ENCODE results near the gene HSH2D. TPM values are rescaled to one million over a fixed set of nuclear protein-coding genes. Genes with fewer than 3 reads are reported as not detected.

Gene HSH2D
- total RNA-seq, 2 experiments from 2014 or later: 31.2 to 38.2 TPM

DNA sequence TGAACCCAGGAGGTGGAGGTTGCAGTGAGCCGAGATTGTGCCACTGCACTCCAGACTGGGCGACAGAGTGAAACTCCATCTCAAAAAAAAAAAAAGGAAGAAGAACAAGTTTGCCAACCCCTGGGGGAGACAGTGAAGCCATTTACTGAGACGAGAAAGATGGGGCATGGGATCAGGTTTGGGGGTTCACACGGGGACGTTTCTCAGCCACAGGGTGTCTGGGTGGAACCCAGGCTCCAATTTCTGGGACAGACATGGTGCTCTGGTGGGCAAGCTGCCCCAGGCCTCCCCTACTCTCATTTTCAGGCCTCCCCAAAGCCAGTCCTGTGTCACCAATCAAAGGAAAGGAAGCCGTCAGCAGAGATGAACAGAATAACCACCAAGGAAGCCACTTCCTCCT is 13.4 kb downstream of the HSH2D start:
- Mint-ChIP-seq H3K27me3 (no peaks in the 10 kb centered on the region), H3K27ac (no peak overlapping the region)
- ATAC-seq: no peak

DNA sequence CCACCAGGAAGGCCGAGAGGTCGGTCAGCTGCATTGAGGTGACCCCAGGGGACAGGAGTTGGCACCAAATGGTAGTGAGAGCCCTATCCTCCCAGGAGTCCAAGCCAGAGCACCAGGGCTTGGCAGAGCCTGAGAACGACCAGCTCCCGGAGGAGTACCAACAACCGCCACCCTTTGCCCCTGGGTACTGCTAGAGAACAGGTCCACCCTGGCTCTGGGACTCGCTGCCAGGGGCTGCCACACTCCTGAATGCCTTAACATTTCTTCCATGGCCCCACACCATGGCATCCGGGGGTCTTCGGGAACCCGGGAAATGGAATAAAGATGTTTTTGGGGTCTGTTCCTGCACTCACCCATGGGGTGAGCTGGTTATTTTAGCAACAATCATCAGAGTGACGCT is 14.1 kb downstream of the HSH2D start:
- Mint-ChIP-seq H3K9me3 (ENCODE audit: low read depth) (no peaks in the 10 kb centered on the region), H3K27me3 (no peaks in the 10 kb centered on the region), H3K36me3 (ENCODE audit: low read depth) (peaks cover 41% of the 10 kb centered on the region), H3K27ac (no peak overlapping the region), H3K4me1 (peaks cover 18% of the 10 kb centered on the region), H3K4me3 (no peak overlapping the region)
- DNase-seq (no peak), ATAC-seq (no peak)
- POLR2A ChIA-PET: no interaction called here
- CTCF ChIA-PET: no interaction called here
- intact Hi-C loops (cut with DNase I, micrococcal nuclease): no loop called here

More for the DNA sequence above, 13.4 kb downstream of the HSH2D start:
- H3K36me3 Mint-ChIP-seq (ENCODE audit: low read depth): peaks cover 44% of the 10 kb centered on the region
- CTCF ChIA-PET: no interaction called here
- no peaks in the 10 kb centered on the region for H3K9me3 Mint-ChIP-seq (ENCODE audit: low read depth)
- peaks cover 17% of the 10 kb centered on the region for H3K4me1 Mint-ChIP-seq
- H3K4me3 Mint-ChIP-seq: no peak overlapping the region
- POLR2A ChIA-PET: no interaction called here
- intact Hi-C loops (cut with DNase I, micrococcal nuclease): no loop called here
- DNase-seq: no peak

DNA sequence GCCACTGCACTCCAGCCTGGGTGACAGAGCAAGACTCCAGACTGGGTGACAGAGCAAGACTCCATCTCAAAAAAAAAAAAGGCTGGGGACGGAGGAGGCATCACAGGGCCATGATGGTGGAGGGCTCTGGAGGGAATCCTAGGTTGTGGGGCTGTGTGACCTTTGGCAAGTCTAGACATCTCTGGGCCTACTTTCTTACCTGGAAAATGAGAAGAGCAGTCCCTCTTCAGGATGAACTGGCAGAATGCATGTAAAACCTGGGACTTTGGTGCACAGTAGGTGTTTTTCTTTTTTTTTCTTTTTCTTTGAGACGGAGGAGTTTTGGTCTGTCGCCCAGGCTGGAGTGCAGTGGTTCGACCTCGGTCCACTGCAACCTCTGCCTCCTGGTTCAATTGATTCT is 16.2 kb downstream of the HSH2D start:
- ATAC-seq (no peak), DNase-seq (no peak)
- H3K36me3 Mint-ChIP-seq (ENCODE audit: low read depth): peaks cover 24% of the 10 kb centered on the region
- no peaks in the 10 kb centered on the region for H3K27me3 Mint-ChIP-seq
- no peak overlapping the region for H3K27ac Mint-ChIP-seq
- intact Hi-C loops (cut with DNase I, micrococcal nuclease): loop anchor here in 1 of 2 experiments (2.0 to 5.0 kb wide), 2 partner anchors 89 to 117 kb away; no protein-coding TSS in a partner anchor
- H3K9me3 Mint-ChIP-seq (ENCODE audit: low read depth): no peaks in the 10 kb centered on the region
- H3K4me3 Mint-ChIP-seq: no peak overlapping the region
- H3K4me1 Mint-ChIP-seq: peaks cover 18% of the 10 kb centered on the region
- ChIA-PET CTCF (no interaction called here), POLR2A (no interaction called here)

- ChIA-PET POLR2A (no interaction called here), CTCF (interaction anchor here (0.6 to 1.3 kb wide), 4 partner anchors 9 to 119 kb away, joined by 3 to 5 read pairs (median 4); no protein-coding TSS in a partner anchor)
- Mint-ChIP-seq H3K27me3 (no peaks in the 10 kb centered on the region), H3K27ac (peak overlapping the region; percentile 60), H3K4me3 (no peak overlapping the region), H3K4me1 (peaks cover 18% of the 10 kb centered on the region), H3K36me3 (ENCODE audit: low read depth) (peaks cover 16% of the 10 kb centered on the region), H3K9me3 (ENCODE audit: low read depth) (no peaks in the 10 kb centered on the region)
- ATAC-seq (peak; percentile 20), DNase-seq (no peak)
- intact Hi-C loops (cut with DNase I, micrococcal nuclease): loop anchor here in 1 of 2 experiments (2.0 to 5.0 kb wide), 2 partner anchors 90 to 118 kb away; no protein-coding TSS in a partner anchor
Observed at GRCh38 chr19:16160445-16160942, 17.0 kb downstream of the HSH2D start.

- DNase-seq (peak; percentile 73), ATAC-seq (peak; percentile 86)
- H3K36me3 Mint-ChIP-seq (ENCODE audit: low read depth): peaks cover 13% of the 10 kb centered on the region
- H3K27ac Mint-ChIP-seq: peak overlapping the region; percentile 60
- POLR2A ChIA-PET: interaction anchor here (0.5 to 1.2 kb wide), 4 partner anchors 34 to 665 kb away, joined by 3 to 10 read pairs (median 3); no protein-coding TSS in a partner anchor
- H3K4me1 Mint-ChIP-seq: peaks cover 18% of the 10 kb centered on the region
- H3K9me3 Mint-ChIP-seq (ENCODE audit: low read depth): no peaks in the 10 kb centered on the region
- CTCF ChIA-PET: interaction anchor here (0.6 to 1.3 kb wide), 6 partner anchors 9 to 120 kb away, joined by 3 to 5 read pairs (median 4); no protein-coding TSS in a partner anchor
- intact Hi-C loops (cut with DNase I, micrococcal nuclease): loop anchor here (1.0 to 5.0 kb wide), 3 partner anchors 42 to 119 kb away; no protein-coding TSS in a partner anchor
- H3K4me3 Mint-ChIP-seq: peak overlapping the region; percentile 28
- no peaks in the 10 kb centered on the region for H3K27me3 Mint-ChIP-seq
Observed at GRCh38 chr19:16160943-16161560, 17.6 kb downstream of the HSH2D start.

DNA sequence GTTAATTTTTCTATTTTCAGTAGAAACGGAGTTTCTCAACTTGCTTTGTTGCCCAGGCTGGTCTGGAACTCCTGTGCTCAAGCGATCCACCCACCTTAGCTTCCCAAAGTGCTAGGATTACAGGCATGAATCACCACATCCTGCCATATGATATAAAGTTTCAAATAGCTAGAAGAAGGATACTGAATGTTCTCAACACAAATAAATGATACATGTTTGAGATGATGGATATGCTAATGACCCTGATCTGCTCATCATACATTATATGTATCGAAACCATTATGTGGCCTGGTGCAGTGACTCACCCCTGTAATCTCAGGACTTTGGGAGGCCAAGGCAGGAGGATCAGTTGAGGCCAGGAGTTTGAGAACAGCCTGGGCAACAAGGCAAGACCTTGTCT is 18.4 kb downstream of the HSH2D start:
- CTCF ChIA-PET: interaction anchor here (0.6 to 1.3 kb wide), 7 partner anchors 8 to 185 kb away, joined by 3 to 4 read pairs (median 3); no protein-coding TSS in a partner anchor
- peaks cover 9% of the 10 kb centered on the region for H3K36me3 Mint-ChIP-seq (ENCODE audit: low read depth)
- POLR2A ChIA-PET: interaction anchor here (0.5 to 1.2 kb wide), 6 partner anchors 35 to 1747 kb away, joined by 3 to 10 read pairs (median 4); no protein-coding TSS in a partner anchor
- intact Hi-C loops (cut with DNase I, micrococcal nuclease): loop anchor here (1.0 to 5.0 kb wide), 3 partner anchors 43 to 120 kb away; no protein-coding TSS in a partner anchor
- no peak overlapping the region for H3K4me3 Mint-ChIP-seq
- DNase-seq (peak; percentile 63), ATAC-seq (peak; percentile 54)
- no peaks in the 10 kb centered on the region for H3K27me3 Mint-ChIP-seq
- peaks cover 18% of the 10 kb centered on the region for H3K4me1 Mint-ChIP-seq
- H3K27ac Mint-ChIP-seq: no peak overlapping the region
- H3K9me3 Mint-ChIP-seq (ENCODE audit: low read depth): no peaks in the 10 kb centered on the region

DNA sequence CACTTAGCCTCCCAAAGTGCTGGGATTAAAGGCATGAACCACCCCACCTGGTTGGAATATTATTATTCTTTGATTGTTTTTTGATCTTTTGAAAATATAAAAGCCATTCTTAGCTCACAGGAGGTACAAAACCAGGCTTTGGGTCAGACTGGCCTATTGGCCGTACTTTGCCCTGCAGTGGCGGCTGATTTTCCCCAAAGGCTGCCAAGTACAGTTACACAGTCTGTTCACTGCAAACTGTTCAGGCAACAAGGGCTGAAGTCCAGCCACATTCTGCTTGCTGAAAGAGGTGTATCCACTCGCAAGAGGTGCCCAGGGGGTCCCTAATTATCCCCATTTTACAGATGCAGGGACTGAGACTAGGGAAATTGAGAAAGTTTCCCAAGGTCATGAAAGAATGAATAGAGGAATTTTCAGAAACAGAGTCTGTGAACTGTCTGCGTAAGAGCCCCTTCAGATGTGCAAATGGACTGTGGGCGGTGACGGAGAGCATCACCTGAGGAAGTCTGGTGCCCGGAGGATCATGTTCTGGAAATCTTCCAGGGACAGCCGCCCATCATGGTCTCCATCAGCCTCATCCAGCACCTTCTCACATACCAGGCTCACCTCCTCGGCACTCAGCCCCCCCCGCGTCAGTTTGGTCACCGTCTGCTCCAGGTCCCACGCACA is 20.9 kb downstream of the HSH2D start:
- DNase-seq (no peak), ATAC-seq (no peak)
- Mint-ChIP-seq H3K4me1 (peaks cover 21% of the 10 kb centered on the region), H3K36me3 (ENCODE audit: low read depth) (no peaks in the 10 kb centered on the region), H3K27me3 (no peaks in the 10 kb centered on the region), H3K27ac (no peak overlapping the region), H3K4me3 (no peak overlapping the region), H3K9me3 (ENCODE audit: low read depth) (no peaks in the 10 kb centered on the region)
- POLR2A ChIA-PET: no interaction called here
- intact Hi-C loops (cut with DNase I, micrococcal nuclease): loop anchor here in 1 of 2 experiments (5.0 kb wide), 1 partner anchor 122 kb away; no protein-coding TSS in a partner anchor
- CTCF ChIA-PET: no interaction called here

DNA sequence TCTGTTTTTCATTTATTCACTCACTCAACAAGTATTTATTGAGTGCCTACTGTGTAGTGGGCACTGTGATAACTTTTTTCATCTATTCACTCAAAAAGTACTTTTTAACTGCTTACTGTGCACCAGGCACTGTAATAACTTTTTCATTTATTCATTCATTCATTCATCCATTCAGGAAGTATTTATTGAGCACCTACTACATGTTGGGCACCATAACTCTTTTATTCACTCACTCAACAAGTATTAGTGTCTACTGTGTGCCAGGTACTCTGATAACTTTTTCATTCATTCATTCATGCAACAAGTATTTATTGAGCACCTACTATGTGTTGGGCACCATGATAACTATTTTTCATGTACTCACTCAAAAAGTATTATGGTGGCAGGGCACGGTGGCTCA is 22.9 kb downstream of the HSH2D start:
- no peaks in the 10 kb centered on the region for H3K27me3 Mint-ChIP-seq
- no peaks in the 10 kb centered on the region for H3K36me3 Mint-ChIP-seq (ENCODE audit: low read depth)
- no peak overlapping the region for H3K27ac Mint-ChIP-seq
- ATAC-seq: no peak
- no peak overlapping the region for H3K4me3 Mint-ChIP-seq
- POLR2A ChIA-PET: no interaction called here
- peaks cover 9% of the 10 kb centered on the region for H3K4me1 Mint-ChIP-seq
- no peak for DNase-seq
- CTCF ChIA-PET: no interaction called here
- intact Hi-C loops (cut with DNase I, micrococcal nuclease): no loop called here
- no peaks in the 10 kb centered on the region for H3K9me3 Mint-ChIP-seq (ENCODE audit: low read depth)

- intact Hi-C loops (cut with DNase I, micrococcal nuclease): no loop called here
- H3K9me3 Mint-ChIP-seq (ENCODE audit: low read depth): no peaks in the 10 kb centered on the region
- DNase-seq: no peak
- no peak overlapping the region for H3K27ac Mint-ChIP-seq
- POLR2A ChIA-PET: no interaction called here
- H3K4me1 Mint-ChIP-seq: peaks cover 3% of the 10 kb centered on the region
- H3K36me3 Mint-ChIP-seq (ENCODE audit: low read depth): no peaks in the 10 kb centered on the region
- H3K4me3 Mint-ChIP-seq: no peak overlapping the region
- CTCF ChIA-PET: no interaction called here
- no peaks in the 10 kb centered on the region for H3K27me3 Mint-ChIP-seq
- no peak for ATAC-seq
Observed at GRCh38 chr19:16167055-16167454, 23.6 kb downstream of the HSH2D start.

DNA sequence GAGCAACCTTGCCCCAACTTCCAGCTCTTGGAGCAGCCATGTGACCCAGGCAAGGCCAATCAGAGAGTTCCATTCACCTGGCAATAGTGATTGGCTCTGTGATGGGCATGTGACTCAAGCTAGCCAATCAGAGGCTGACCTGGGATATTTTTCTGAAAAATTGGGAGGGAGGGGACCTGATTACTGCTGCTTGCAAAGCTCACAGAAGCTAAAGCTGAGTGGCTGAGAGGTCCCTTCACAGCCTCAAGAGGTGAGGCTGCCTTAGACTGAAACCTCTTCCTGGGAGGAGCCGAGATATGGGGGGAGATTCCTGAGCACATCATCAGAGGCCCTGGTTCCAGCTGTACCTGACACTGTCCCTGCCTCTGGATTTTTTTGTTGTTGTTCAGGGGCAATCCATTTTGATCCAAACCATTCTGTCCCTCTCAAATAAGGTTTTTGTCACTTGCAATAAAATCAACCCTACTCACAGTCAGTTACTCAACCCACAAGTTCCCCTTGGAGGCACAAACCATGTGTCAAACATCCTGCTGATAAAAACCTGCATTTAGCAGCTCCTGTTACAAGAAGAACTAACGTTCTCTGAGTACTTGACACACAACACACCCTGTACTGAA is 25.1 kb downstream of the HSH2D start:
- no peaks in the 10 kb centered on the region for H3K9me3 Mint-ChIP-seq (ENCODE audit: low read depth)
- intact Hi-C loops (cut with DNase I, micrococcal nuclease): no loop called here
- H3K4me3 Mint-ChIP-seq: no peak overlapping the region
- ChIA-PET POLR2A (no interaction called here), CTCF (interaction anchor here (0.6 to 1.4 kb wide), 3 partner anchors 25 to 538 kb away, joined by 3 to 7 read pairs (median 4); no protein-coding TSS in a partner anchor)
- H3K27me3 Mint-ChIP-seq: no peaks in the 10 kb centered on the region
- H3K27ac Mint-ChIP-seq: no peak overlapping the region
- H3K4me1 Mint-ChIP-seq: peaks cover 3% of the 10 kb centered on the region
- DNase-seq: no peak
- ATAC-seq: peak; percentile 65
- H3K36me3 Mint-ChIP-seq (ENCODE audit: low read depth): no peaks in the 10 kb centered on the region

- Mint-ChIP-seq H3K36me3 (ENCODE audit: low read depth) (no peaks in the 10 kb centered on the region), H3K9me3 (ENCODE audit: low read depth) (no peaks in the 10 kb centered on the region), H3K4me3 (no peak overlapping the region), H3K27me3 (no peaks in the 10 kb centered on the region), H3K27ac (no peak overlapping the region), H3K4me1 (peaks cover 3% of the 10 kb centered on the region)
- CTCF ChIA-PET: interaction anchor here (0.6 to 1.5 kb wide), 3 partner anchors 9 to 128 kb away, joined by 3 read pairs; no protein-coding TSS in a partner anchor
- ATAC-seq (no peak), DNase-seq (no peak)
- POLR2A ChIA-PET: no interaction called here
- intact Hi-C loops (cut with DNase I, micrococcal nuclease): loop anchor here in 1 of 2 experiments (5.0 kb wide), 1 partner anchor 33 kb away; no protein-coding TSS in a partner anchor
Observed at GRCh38 chr19:16170134-16170533, 26.6 kb downstream of the HSH2D start.
